ENCODE results near the gene KRTAP9-2.
"Not testable (repeated sequence)": the region's sequence is repeated elsewhere in the genome, so short reads cannot be mapped to it uniquely, and the experiment has no call there.

DNA sequence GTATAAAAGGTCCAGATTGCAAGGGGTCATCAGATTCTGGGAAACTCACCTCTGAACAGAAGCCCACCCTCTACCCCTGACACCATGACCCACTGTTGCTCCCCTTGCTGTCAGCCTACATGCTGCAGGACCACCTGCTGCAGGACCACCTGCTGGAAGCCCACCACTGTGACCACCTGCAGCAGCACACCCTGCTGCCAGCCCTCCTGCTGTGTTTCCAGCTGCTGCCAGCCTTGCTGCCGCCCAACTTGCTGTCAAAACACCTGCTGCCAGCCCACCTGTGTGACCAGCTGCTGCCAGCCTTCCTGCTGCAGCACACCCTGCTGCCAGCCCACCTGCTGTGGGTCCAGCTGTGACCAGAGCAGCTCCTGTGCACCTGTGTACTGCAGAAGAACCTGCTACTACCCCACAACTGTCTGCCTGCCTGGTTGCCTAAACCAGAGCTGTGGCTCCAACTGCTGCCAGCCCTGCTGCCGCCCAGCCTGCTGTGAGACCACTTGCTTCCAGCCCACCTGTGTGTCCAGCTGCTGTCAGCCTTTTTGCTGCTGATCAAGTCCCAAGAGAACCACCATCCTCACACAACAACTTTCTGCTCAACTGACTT is 23.3 kb downstream of the KRTAP9-2 start, which contains the start of gene KRTAP9-4:
- TF ChIP-seq CTCF, EZH2 (IDR thresholded peaks at IDR 0.05): not testable (repeated sequence)
